Right cardiac atrium (tissue), 5 donors: ENCODE data around the gene RFX2. TPM values are rescaled to one million over a fixed set of nuclear protein-coding genes. Genes with fewer than 3 reads are reported as not detected.

Experiments
- ATAC-seq, 2 donors: fragments of 200-7000 bp; cut with Tn5 transposase; one replicate each; pipeline versions ENCODE4 v1.8.0 to v1.9.1; 2020; ENCODE audit warnings: moderate library complexity in 2 of 2, mild to moderate bottlenecking in 1 of 2
- DNase-seq, 3 donors: peaks; one replicate each; pipeline ENCODE4 v3.0.0-alpha.2; 2020
- H3K27ac ChIP-seq: one replicate; pipeline ENCODE4 v1.5.1; 2013; ENCODE audit warnings: mild to moderate bottlenecking, low read length, control low read depth, moderate library complexity
- H3K27me3 ChIP-seq: one replicate; pipeline ENCODE4 v1.6.1; 2013; ENCODE audit not compliant: control insufficient read depth, insufficient read depth
- H3K4me1 ChIP-seq: one replicate; pipeline ENCODE4 v1.6.1; 2013; ENCODE audit warnings: low read length; ENCODE audit not compliant: control insufficient read depth, insufficient read depth
- H3K4me3 ChIP-seq: one replicate; pipeline ENCODE4 v1.5.1; 2013; ENCODE audit warnings: low read length, control low read depth
- H3K9me3 ChIP-seq: one replicate; pipeline ENCODE4 v1.6.1; 2013; ENCODE audit warnings: low read length; ENCODE audit not compliant: control insufficient read depth
- WGBS: extraction: QIAGEN DNeasy Blood & Tissue Kit; methylation state at CpG from one replicate; pipeline ENCODE4 v1.1.7; 2013; 5-methylcytosine and 5-hydroxymethylcytosine counted together
- intact Hi-C, 4 donors: fragments of 100-400 bp; cut with DNase I; formaldehyde crosslinking; loops; one replicate each; pipeline versions ENCODE4 v1.11.0 to v1.14.0; 2022 to 2023
- long read RNA-seq, 4 donors: library from polyadenylated mRNA; unstranded; transcript quantifications; one replicate each; pipeline ENCODE4 v2.0.0, GENCODE V29; 2020 to 2021
- polyA plus RNA-seq: library from polyadenylated mRNA; stranded (reverse); fragments of 200-250 nt; gene quantifications from one replicate; pipeline ENCODE4 v1.2.3, GENCODE V29; 2013
- total RNA-seq, 4 donors: library from RNA; stranded (reverse); fragmentation: NEBNext Ultra II Directional; extraction: Animal tissue kit (Norgen Biotek cat#: 25700); gene quantifications; one replicate each; pipeline ENCODE4 v1.2.1, GENCODE V29; 2021
- donor health status: healthy with polysubstance abuse.
- donor health status: DM: no; HTN: yes; CAD: no.
- donor health status: DM: no; HTN: no; CAD: no.
- donor health status: DM: no; HTN: yes; CAD: no; lungs with severe emphysema.
- donor health status: DM: yes; HTN: yes; CAD: no.

The RFX2 gene
- 10 to 100 TPM in 2 of 4 donors, 1 to 10 TPM in 2; 5.1 to 15.9 (median 9.6) TPM for total RNA-seq
- 8.2 TPM for polyA plus RNA-seq
- long read RNA-seq, donor 1, partial matches to known transcripts, result 8 of 18 reads
- long read RNA-seq, donor 1, other reads (novel, unspliced or antisense), result 9 of 18 reads
- long read RNA-seq, donor 2, partial matches to known transcripts, result 4 of 12 reads
- long read RNA-seq, donor 2, other reads (novel, unspliced or antisense), result 5 of 12 reads
- long read RNA-seq, donor 3, transcript RFX2-201 (18 exons, 3,993 nt), result minor isoform, 7 of 102 reads
- long read RNA-seq, donor 3, transcript RFX2-222 (17 exons, 2,578 nt), result major isoform, 11 of 102 reads
- long read RNA-seq, donor 3, partial matches to known transcripts, result 52 of 102 reads
- long read RNA-seq, donor 3, other reads (novel, unspliced or antisense), result 31 of 102 reads
- long read RNA-seq, donor 4, partial matches to known transcripts, result 3 of 5 reads
- long read RNA-seq, donor 4, other reads (novel, unspliced or antisense), result 2 of 5 reads

DNA sequence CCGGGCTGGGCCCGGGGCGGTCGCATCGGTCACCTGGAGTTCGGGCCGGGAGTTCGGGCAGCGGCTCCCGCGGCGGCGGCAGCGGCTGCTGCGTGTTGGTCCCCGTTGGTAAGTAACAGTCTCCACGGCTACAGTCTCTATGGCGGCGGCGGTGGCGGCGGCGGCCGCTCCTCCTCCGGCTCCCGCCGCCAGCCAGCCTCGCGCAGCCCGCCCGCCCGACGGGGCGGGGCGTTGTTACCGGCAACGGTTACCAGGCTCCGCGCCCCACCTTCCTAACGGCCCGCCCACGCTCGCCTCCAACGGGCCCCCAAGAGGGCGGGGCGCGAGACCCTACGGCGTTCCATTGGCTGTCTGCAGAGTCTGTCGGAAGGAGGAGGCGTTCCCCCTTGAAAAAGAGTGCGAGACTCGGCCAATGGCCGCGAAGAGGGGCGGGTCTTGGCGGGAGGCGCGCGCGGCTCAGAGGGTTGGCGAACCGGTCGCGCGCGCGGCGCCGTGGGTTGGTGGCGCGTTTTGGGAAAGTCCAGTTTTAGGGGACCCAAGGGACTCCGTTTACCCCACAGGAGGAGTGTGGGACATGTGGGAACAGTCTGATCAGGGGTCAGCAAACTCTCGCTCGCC is at the start of gene RFX2:
Gene RFX2 (minus strand): TSS at position 141 of the 618 bp plus-strand sequence. CDS start 63,004 bp downstream, outside the sequence.
- H3K27me3 ChIP-seq, result no peaks in the 10 kb centered on the region
- no peaks in the 10 kb centered on the region for H3K9me3 ChIP-seq
- peak within 1 kb of the TSS; percentile 84 for H3K4me3 ChIP-seq
- DNase-seq (peak; percentile 99 to 100 (median 100)), ATAC-seq (peak; percentile 99 to 100)
- peak within 1 kb of the TSS; percentile 91 for H3K27ac ChIP-seq
- H3K4me1 ChIP-seq, result no peaks in the 10 kb centered on the region
- WGBS, result under 1% methylated on average over 75 of the region's 75 CpGs
- intact Hi-C loops, result no loop called here

DNA sequence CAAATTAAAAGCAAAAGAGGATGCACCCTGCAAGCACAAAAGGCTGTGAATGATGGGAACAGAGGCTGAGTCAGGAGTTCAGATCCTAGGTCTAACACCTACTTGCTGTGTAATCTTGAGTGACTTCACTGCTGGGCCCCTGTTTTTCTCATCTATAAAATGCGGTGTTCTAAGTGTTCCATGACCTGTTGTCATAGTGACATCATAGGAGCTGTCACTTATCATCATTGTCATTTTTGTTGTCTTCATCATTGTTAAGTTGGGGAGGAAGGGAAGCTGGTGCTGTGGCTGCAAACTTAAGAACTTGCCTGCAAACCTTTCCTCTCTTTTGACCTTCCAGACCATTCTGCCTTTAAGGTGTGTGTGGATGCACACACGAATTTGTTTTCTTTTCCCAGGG is 45.7 kb upstream of the RFX2 start:
- 53% methylated on average over 2 of the region's 2 CpGs for WGBS
- Histone ChIP-seq H3K4me3 (no peak overlapping the region), H3K27me3 (no peaks in the 10 kb centered on the region), H3K27ac (no peak overlapping the region), H3K4me1 (no peaks in the 10 kb centered on the region), H3K9me3 (no peaks in the 10 kb centered on the region)
- intact Hi-C loops, result no loop called here
- DNase-seq (no peak), ATAC-seq (no peak)

DNA sequence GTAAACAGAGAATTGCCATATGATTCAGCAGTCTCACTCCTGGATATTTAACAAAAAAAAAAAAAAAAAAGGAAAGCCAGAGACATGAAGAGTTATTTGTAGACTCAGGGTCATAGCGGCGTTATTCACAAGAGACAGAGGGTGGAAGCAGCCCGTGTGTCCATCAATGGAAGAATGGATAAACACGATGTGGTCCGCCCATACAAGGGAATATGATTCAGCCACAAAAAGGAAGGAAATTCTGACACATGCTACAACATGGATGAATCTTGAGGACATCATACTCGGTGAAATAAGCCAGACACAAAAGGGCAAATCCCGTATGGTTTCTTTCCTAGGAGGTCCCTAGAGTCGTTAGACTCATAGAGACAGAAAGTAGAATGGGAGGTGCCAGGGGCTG is 40.0 kb upstream of the RFX2 start:
- Histone ChIP-seq H3K4me1 (no peaks in the 10 kb centered on the region), H3K4me3 (no peak overlapping the region), H3K27me3 (no peaks in the 10 kb centered on the region), H3K27ac (no peak overlapping the region), H3K9me3 (peaks cover 2% of the 10 kb centered on the region)
- WGBS, result 78% methylated on average over 8 of the region's 8 CpGs
- ATAC-seq (no peak), DNase-seq (no peak)
- intact Hi-C loops, result no loop called here

DNA sequence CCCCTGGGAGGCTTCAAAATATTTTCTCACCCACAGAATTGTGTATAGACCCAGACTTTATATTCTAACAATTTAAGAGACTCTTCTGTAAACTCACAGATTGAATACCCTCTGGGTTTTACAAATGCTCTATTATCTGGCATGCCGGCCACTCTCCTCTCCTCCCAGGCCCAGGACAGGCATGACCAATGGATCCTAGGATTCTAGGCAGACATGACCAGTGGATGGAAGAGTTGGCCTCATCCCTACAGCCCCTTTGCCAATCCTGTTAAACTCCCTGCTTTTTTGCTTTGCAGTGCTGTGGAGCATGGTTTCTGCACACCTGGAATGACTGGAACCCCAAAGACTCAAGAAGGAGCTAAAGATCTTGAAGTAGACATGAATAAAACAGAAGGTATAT is 30.9 kb upstream of the RFX2 start:
- no peaks in the 10 kb centered on the region for H3K27me3 ChIP-seq
- no peaks in the 10 kb centered on the region for H3K4me1 ChIP-seq
- 47% methylated on average over 1 of the region's 1 CpG for WGBS
- H3K9me3 ChIP-seq, result no peaks in the 10 kb centered on the region
- H3K27ac ChIP-seq, result no peak overlapping the region
- no peak for ATAC-seq
- DNase-seq, result no peak
- H3K4me3 ChIP-seq, result no peak overlapping the region
- intact Hi-C loops, result no loop called here

DNA sequence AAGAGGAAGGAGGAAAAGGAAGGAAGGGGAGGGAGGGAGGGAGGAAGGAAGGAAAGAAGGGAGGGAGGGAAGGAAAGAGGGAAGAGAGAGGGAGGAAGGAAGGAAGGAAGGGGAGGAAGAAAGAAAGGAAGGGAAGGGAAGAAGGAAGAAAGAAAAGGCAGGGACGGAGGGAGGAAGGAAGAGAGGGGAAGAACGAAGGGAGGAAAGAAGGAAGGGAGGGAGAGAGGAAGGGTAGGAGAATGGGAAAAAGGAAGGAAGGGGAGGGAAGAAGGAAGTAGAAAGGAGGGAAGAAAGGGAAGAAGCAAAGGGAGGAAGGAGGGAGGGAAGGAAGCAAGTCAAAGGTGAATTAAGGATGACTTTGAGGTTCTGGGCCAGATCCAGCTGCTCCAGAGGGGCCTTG is 28.2 kb upstream of the RFX2 start:
- H3K4me1 ChIP-seq, result no peaks in the 10 kb centered on the region
- WGBS, result 57% methylated on average over 2 of the region's 2 CpGs
- no peaks in the 10 kb centered on the region for H3K27me3 ChIP-seq
- H3K4me3 ChIP-seq, result no peak overlapping the region
- no peaks in the 10 kb centered on the region for H3K9me3 ChIP-seq
- ATAC-seq, result no peak
- no peak overlapping the region for H3K27ac ChIP-seq
- DNase-seq, result no peak
- intact Hi-C loops, result no loop called here

DNA sequence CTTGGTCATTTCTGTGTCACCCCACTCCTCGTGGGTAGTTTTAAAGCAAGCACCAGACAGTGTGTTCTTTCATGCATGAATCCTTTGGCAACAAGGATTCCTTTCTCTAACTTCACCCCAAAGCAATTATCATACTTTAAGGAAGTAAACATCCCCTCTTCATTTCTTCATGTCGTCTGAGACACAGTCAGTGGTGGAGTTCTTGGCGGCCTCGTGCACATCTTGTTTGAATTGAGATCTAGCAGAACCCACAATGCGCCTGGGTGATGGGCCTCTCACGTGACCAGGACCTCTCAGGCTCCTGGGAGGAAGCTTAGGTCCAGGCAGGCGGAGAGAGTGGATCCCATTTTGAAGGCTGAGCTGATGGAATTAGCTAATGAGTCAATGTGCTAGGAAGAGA is 27.8 kb upstream of the RFX2 start:
- intact Hi-C loops, result no loop called here
- Histone ChIP-seq H3K4me1 (no peaks in the 10 kb centered on the region), H3K27ac (no peak overlapping the region), H3K4me3 (no peak overlapping the region), H3K9me3 (no peaks in the 10 kb centered on the region), H3K27me3 (no peaks in the 10 kb centered on the region)
- WGBS, result 58% methylated on average over 7 of the region's 7 CpGs
- DNase-seq (no peak), ATAC-seq (no peak)

DNA sequence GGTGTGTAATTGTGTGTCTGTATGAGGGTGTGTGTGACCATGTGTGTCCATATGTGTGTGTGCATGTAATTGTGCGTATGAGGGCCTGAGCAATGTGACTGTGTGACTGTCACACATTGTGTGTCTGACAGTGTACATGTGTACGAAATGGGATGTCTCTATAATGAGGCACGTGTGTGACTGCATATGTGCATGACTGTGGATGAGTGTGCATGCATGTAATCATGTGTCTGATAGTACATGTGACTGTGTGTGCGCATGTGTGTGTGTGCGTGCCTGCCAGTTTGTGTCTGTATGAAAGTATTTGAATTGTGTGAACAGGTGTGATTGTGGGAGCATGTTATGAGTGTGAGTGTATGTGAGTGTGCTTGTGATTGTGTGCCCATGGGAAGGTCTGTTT is 22.9 kb upstream of the RFX2 start:
- Histone ChIP-seq H3K9me3 (no peaks in the 10 kb centered on the region), H3K27me3 (no peaks in the 10 kb centered on the region), H3K27ac (no peak overlapping the region), H3K4me3 (no peak overlapping the region), H3K4me1 (no peaks in the 10 kb centered on the region)
- ATAC-seq (no peak), DNase-seq (no peak)
- WGBS, result 91% methylated on average over 5 of the region's 5 CpGs
- intact Hi-C loops, result no loop called here

DNA sequence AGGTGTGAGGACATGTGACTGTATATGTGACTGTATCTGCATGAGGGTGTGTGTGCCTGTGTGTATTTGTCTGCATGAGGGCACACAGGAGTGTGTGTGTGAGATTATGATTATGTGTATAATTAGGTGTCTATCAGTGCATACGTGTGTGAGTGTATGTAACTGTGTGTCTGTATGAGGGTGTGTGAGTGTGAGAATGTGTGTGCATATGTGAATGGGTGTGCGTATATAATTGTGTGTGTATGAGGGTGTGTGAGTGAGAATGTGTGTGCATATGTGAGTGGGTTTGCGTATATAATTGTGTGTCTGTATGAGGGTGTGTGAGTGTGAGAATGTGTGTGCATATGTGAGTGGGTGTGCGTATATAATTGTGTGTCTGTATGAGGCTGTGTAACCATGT is 22.2 kb upstream of the RFX2 start:
- intact Hi-C loops, result no loop called here
- no peak for ATAC-seq

DNA sequence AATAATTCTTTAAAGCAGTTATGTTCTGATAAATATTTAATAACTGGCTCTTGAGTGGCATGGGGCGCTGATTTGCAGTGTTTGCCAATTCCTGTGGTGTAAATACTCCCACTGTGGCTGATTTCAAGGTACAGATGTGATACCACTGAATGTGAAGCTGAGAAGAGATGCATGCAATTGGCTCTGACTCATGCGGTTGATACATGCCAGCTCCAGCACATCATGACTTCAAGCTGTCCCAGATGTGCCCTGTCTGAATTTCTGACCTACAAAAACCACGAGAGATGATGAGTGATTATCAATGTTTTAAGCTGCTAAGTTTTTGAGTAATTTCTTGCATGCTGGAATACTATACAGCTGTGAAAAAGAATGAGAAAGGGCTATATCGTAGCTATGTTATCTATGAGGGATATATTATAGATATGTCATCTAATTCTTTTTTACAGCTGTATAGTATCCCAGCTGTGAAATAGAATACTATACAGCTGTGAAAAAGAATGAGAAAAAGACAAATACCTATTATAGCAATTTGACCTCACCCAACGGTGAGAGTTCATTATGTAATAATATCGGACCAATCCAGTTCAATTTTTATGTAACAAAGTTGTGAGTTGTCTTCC is 17.5 kb upstream of the RFX2 start:
- 88% methylated on average over 6 of the region's 6 CpGs for WGBS
- DNase-seq (no peak), ATAC-seq (no peak)
- Histone ChIP-seq H3K4me1 (no peaks in the 10 kb centered on the region), H3K9me3 (no peaks in the 10 kb centered on the region), H3K27me3 (no peaks in the 10 kb centered on the region), H3K4me3 (no peak overlapping the region), H3K27ac (no peak overlapping the region)
- intact Hi-C loops, result no loop called here

More for the DNA sequence above, 22.2 kb upstream of the RFX2 start:
- Histone ChIP-seq H3K27ac (no peak overlapping the region), H3K4me3 (no peak overlapping the region), H3K9me3 (no peaks in the 10 kb centered on the region), H3K27me3 (no peaks in the 10 kb centered on the region), H3K4me1 (no peaks in the 10 kb centered on the region)
- WGBS, result 92% methylated on average over 4 of the region's 4 CpGs
- no peak for DNase-seq

DNA sequence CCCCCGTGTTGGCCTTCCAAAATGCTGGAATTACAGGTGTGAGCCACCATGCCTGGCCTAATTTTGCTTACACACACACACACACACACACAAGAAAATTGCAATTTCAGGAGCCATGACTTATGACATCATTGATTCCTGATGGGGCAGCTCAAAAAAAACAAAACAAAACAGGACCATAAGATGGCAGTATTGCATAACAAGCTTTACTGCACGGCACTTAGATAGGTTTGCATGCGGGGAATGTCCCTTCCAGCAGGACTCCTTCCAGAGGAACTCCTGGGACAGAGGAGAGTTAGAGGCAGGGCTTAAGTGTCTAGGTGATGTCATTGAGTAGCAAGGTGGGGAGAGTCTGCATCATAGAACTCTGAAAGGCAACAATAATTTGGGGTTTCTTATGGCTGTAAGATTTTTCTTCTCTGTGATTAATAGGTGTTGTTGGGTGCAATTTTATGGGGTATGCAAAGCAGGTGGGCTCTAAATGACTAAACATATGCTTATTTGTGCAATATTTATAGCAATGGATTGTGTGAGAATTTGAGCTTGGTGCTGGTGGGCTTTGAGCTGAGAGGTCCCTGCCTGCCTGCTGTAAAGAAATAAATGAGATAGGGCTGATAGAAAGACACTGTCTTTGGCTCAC is 16.2 kb upstream of the RFX2 start:
- no peaks in the 10 kb centered on the region for H3K27me3 ChIP-seq
- H3K4me3 ChIP-seq, result no peak overlapping the region
- DNase-seq, result no peak
- 41% methylated on average over 3 of the region's 3 CpGs for WGBS
- ATAC-seq, result peak; percentile 32 to 47
- intact Hi-C loops, result no loop called here
- H3K4me1 ChIP-seq, result no peaks in the 10 kb centered on the region
- no peaks in the 10 kb centered on the region for H3K9me3 ChIP-seq
- H3K27ac ChIP-seq, result no peak overlapping the region

DNA sequence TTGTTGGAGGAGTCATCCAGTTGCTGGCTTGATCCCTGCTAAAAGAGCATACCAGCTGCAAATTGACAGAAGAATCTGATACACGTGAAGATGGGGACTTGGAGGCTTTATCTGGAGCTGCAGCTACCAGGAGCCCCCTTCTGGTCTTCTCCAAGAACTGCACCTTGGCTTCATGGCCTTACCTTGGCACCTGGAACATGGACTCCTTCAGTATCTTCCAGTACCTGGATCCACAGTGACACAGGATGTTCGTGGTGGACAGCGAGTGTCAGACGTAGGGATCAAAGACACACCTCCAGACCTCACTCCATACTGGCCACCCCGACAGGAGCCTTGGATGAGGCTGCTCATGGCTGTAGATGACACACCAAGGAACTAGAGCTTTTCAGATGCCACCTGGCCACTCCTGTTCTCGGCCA is 15.3 kb upstream of the RFX2 start:
- 30% methylated on average over 6 of the region's 6 CpGs for WGBS
- Histone ChIP-seq H3K27me3 (no peaks in the 10 kb centered on the region), H3K27ac (no peak overlapping the region), H3K4me3 (no peak overlapping the region), H3K9me3 (no peaks in the 10 kb centered on the region), H3K4me1 (no peaks in the 10 kb centered on the region)
- intact Hi-C loops, result loop anchor here in 3 of 4 donors (1.0 to 2.0 kb wide), 2 partner anchors 77 kb away; no protein-coding TSS in a partner anchor
- ATAC-seq, result peak; percentile 79 to 84
- peak in 2 of 3 donors; percentile 41 to 74 for DNase-seq
